Testis (tissue), 2 donors: ENCODE measurements around the gene CASK.

ENCODE experiments used
- POLR2A ChIP-seq: fragments of 450-650 bp; IDR thresholded peaks from one replicate; pipeline ENCODE4 v1.6.1; 2017; ENCODE audit warnings: antibody characterized with exemption, mild to moderate bottlenecking, moderate library complexity
- TF ChIP-seq, protein P1 (sequence below), 3 experiments: fragments of 450-650 bp in 2 of 3; fragments of 200-600 bp in 1 of 3; sonication (generic) in 1 of 3; IDR thresholded peaks; one replicate each; pipeline ENCODE4 v1.5.1; 2016 to 2019; ENCODE audit warnings: antibody characterized with exemption in 3 of 3, mild to moderate bottlenecking in 2 of 3, moderate library complexity in 1 of 3

DNA sequence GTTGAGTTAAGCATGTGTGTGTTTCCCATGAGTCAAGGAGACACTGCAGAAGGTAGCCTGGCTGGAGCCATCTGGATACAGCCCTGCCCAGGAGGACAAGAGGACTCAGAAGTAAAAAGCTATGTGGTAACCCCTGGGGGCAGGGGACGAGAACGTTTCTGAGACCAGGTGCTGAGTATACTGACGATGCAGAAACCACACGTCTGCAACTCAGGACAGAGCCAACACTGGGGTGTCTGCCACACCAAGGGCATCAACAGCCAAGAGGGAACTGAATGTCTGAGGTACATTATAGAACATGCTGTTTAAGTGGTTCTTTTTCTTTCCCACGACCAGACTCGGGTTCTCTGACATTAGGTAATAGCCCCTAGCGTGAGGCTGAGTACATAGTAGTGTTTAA is 328.7 kb downstream of the CASK start:
- TF ChIP-seq, protein P1, sequence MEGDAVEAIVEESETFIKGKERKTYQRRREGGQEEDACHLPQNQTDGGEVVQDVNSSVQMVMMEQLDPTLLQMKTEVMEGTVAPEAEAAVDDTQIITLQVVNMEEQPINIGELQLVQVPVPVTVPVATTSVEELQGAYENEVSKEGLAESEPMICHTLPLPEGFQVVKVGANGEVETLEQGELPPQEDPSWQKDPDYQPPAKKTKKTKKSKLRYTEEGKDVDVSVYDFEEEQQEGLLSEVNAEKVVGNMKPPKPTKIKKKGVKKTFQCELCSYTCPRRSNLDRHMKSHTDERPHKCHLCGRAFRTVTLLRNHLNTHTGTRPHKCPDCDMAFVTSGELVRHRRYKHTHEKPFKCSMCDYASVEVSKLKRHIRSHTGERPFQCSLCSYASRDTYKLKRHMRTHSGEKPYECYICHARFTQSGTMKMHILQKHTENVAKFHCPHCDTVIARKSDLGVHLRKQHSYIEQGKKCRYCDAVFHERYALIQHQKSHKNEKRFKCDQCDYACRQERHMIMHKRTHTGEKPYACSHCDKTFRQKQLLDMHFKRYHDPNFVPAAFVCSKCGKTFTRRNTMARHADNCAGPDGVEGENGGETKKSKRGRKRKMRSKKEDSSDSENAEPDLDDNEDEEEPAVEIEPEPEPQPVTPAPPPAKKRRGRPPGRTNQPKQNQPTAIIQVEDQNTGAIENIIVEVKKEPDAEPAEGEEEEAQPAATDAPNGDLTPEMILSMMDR (IDR thresholded peaks at IDR 0.05), result no peak
- TF ChIP-seq POLR2A, result no peak
